Measurements from ENCODE around the gene RNF5. TPM values are rescaled to one million over a fixed set of nuclear protein-coding genes. Genes with fewer than 3 reads are reported as not detected.

The RNF5 gene
- total and polyA plus RNA-seq, 9 of the 15 experiments (the other 6 are each of a cell fraction or from before 2014, with no cell fraction given): 62.2 to 245 (median 129) TPM

- peak; percentile 46; the same call in 1 of the 2 replicates for TF ChIP-seq MBD2 (IDR thresholded peaks at IDR 0.05; ENCODE audit: borderline replicate concordance, low read depth)
- 0 out of 4 replicates have a peak, but pooled peaks of 1 of the 2 experiments have one; percentile 3 for TF ChIP-seq TBL1XR1 (IDR thresholded peaks at IDR 0.05; ENCODE audit: low read length in 2 of 2)
- TF ChIP-seq CBFB (CRISPR knock-in tag; IDR thresholded peaks at IDR 0.05): peak; percentile 52; the same call in 1 of the 2 replicates
- peak in 1 of 2 experiments; percentile 45; a peak in 1 of 4 replicates for TF ChIP-seq RCOR1 (IDR thresholded peaks at IDR 0.05; ENCODE audit: borderline replicate concordance in 1 of 2, low read depth in 2 of 2, low read length in 2 of 2)
- TF ChIP-seq ZKSCAN3 (CRISPR knock-in tag; IDR thresholded peaks at IDR 0.05): no peak
- no peak for TF ChIP-seq AFF1 (IDR thresholded peaks at IDR 0.05; ENCODE audit: low read depth in 1 of 2, partially characterized antibody in 2 of 2)
- TF ChIP-seq SMARCA4 (IDR thresholded peaks at IDR 0.05): peak; percentile 76
- TF ChIP-seq KLF16 (IDR thresholded peaks at IDR 0.05): peak; percentile 12; the same call in 1 of the 2 replicates
- TF ChIP-seq TEAD1 (CRISPR knock-in tag; IDR thresholded peaks at IDR 0.05): peak in 1 of 2 experiments; percentile 26; a peak in 1 of 4 replicates
- no peak for TF ChIP-seq CREB3L1 (IDR thresholded peaks at IDR 0.05; ENCODE audit: borderline replicate concordance, low read depth)
- no peak for TF ChIP-seq ZBTB34 (CRISPR knock-in tag; IDR thresholded peaks at IDR 0.05)
- 0 out of 2 replicates have a peak, but pooled peaks have one; percentile 42 for TF ChIP-seq CUX1 (CRISPR knock-in tag; IDR thresholded peaks at IDR 0.05)
- peak; percentile 48; the same call in 1 of the 2 replicates for TF ChIP-seq NR1H2 (CRISPR knock-in tag; IDR thresholded peaks at IDR 0.05)
- peak; percentile 77; the same call in 1 of the 2 replicates for TF ChIP-seq SMARCE1 (IDR thresholded peaks at IDR 0.05)
Observed at GRCh38 chr6:32168807-32169591, 9.2 kb upstream of the RNF5 start (continued).

Measured in K562 (cell line).